Colonic mucosa (tissue), 4 donors: ENCODE measurements around the gene NTN3. TPM values are rescaled to one million over a fixed set of nuclear protein-coding genes. Genes with fewer than 3 reads are reported as not detected.
A peak's percentile ranks its signal among the peaks of the same experiment; 100 is the strongest.

Experiments used
- DNase-seq: peaks from one replicate; pipeline ENCODE4 v3.0.0-alpha.2; 2020
- H3K27ac ChIP-seq: fragments of 200-600 bp; one replicate; pipeline ENCODE4 v1.8.0; 2021
- H3K27me3 ChIP-seq: fragments of 200-600 bp; one replicate; pipeline ENCODE4 v1.8.0; 2021
- H3K36me3 ChIP-seq: fragments of 200-600 bp; one replicate; pipeline ENCODE4 v1.8.0; 2021
- H3K4me1 ChIP-seq: fragments of 200-600 bp; one replicate; pipeline ENCODE4 v1.8.0; 2021; ENCODE audit warnings: mild to moderate bottlenecking
- H3K4me3 ChIP-seq: fragments of 200-600 bp; one replicate; pipeline ENCODE4 v1.8.0; 2021
- H3K9ac ChIP-seq, 2 donors: one replicate each; pipeline ENCODE4 v1.7.0; 2013; ENCODE audit warnings: control low read depth in 2 of 2, low read depth in 2 of 2, low read length in 2 of 2
- H3K9me3 ChIP-seq: fragments of 200-600 bp; one replicate; pipeline ENCODE4 v1.8.0; 2021
- CTCF ChIP-seq: fragments of 200-600 bp; IDR thresholded peaks from one replicate; pipeline ENCODE4 v1.8.0; 2022; ENCODE audit warnings: antibody characterized with exemption, mild to moderate bottlenecking
- intact Hi-C: fragments of 100-400 bp; cut with DNase I; formaldehyde crosslinking; loops from one replicate; pipeline ENCODE4 v1.14.1; 2022
- total RNA-seq, 2 donors: library from RNA; stranded (reverse); fragmentation: NEBNext Ultra II Directional in 1 of 2; extraction: Animal tissue kit (Norgen Biotek cat#: 25700) in 1 of 2; gene quantifications; one replicate each; pipeline ENCODE4 v1.2.1, GENCODE V29; 2021
- donor health status: healthy.
- donor health status: DM: no; HTN: no; CAD: no.
- donor health status: DM: no; HTN: no; CAD: no.

NTN3 gene
- total RNA-seq, 2 donors from 2014 or later: not detected

GRCh38 chr16:2472488-2472864 is 1.4 kb downstream of the NTN3 start:
- intact Hi-C loops: no loop called here
- peaks cover 17% of the 10 kb centered on the region for H3K4me1 ChIP-seq
- H3K4me3 ChIP-seq: no peak overlapping the region
- no peaks in the 10 kb centered on the region for H3K36me3 ChIP-seq
- no peak overlapping the region for H3K9ac ChIP-seq
- TF ChIP-seq CTCF: no peak
- H3K27me3 ChIP-seq: peaks cover 58% of the 10 kb centered on the region
- no peak overlapping the region for H3K27ac ChIP-seq
- no peak for DNase-seq
- H3K9me3 ChIP-seq: no peaks in the 10 kb centered on the region

GRCh38 chr16:2472885-2473445 is 1.9 kb downstream of the NTN3 start:
- H3K27me3 ChIP-seq: peaks cover 54% of the 10 kb centered on the region
- intact Hi-C loops: no loop called here
- H3K4me3 ChIP-seq: no peak overlapping the region
- DNase-seq: no peak
- no peaks in the 10 kb centered on the region for H3K9me3 ChIP-seq
- H3K36me3 ChIP-seq: no peaks in the 10 kb centered on the region
- no peak overlapping the region for H3K27ac ChIP-seq
- H3K4me1 ChIP-seq: peaks cover 17% of the 10 kb centered on the region
- no peak overlapping the region for H3K9ac ChIP-seq
- no peak for TF ChIP-seq CTCF

DNA sequence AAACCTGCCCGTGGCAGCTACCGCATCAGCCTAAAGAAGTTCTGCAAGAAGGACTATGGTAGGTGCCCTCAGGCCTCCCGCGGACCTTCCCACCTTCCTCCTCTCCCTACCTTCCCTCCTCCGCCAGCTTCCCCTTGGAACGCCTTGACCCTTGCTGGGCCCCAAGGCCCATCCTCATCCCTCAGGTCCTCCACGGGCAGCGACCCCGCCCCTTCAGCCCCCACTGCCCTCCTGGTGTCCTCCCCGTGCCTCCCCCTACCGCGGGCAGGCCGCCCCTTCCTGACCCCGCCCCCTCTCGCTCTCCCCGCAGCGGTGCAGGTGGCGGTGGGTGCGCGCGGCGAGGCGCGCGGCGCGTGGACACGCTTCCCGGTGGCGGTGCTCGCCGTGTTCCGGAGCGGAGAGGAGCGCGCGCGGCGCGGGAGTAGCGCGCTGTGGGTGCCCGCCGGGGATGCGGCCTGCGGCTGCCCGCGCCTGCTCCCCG is 2.4 kb downstream of the NTN3 start:
- H3K9me3 ChIP-seq: no peaks in the 10 kb centered on the region
- H3K36me3 ChIP-seq: no peaks in the 10 kb centered on the region
- H3K4me3 ChIP-seq: peak overlapping the region; percentile 28
- no peak overlapping the region for H3K9ac ChIP-seq
- no peak for DNase-seq
- no peak for TF ChIP-seq CTCF
- no peak overlapping the region for H3K27ac ChIP-seq
- H3K27me3 ChIP-seq: peaks cover 50% of the 10 kb centered on the region
- H3K4me1 ChIP-seq: peaks cover 17% of the 10 kb centered on the region
- intact Hi-C loops: no loop called here

DNA sequence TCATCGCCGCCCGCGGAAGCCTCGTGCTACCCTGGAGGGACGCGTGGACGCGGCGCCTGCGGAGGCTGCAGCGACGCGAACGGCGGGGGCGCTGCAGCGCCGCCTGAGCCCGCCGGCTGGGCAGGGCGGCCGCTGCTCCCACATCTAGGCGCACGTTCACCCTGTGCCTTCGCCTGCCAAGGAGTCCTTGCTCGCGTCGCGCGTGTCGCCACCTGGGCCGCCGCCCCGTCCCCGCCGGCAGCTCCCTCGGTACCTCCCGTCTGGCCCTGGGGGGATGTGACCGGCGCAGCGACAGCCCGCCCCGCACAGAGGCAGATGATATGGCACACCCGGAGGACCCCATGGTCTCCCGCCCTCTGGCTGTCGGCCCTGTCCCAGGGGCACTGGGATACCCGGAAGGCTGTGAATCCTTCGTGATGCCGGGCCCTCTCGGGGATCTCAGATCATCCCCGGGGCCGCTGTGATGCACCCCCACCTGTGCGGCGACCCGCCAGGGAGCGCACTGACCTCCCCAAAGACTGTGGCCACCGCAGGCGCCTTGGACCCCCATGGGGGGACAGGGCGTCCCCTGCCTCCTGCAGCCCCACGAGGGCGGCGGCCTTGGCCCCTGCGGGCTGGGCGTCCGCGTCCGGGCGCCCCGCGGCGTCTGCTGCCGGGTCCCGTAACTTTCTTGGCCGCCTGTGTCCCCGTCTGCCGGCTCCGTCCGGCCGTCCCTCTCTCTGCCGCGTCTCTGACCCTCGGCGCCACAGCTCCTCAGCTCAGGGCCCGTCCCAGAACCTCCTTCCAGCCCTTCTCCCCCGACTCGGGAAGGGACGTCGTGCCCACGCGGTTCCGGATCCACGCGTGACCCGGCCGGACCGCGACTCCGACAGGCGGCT is 3.1 kb downstream of the NTN3 start:
- Histone ChIP-seq H3K9ac (peak overlapping the region; percentile 75 to 79), H3K27me3 (peaks cover 44% of the 10 kb centered on the region), H3K27ac (peak overlapping the region; percentile 72), H3K4me3 (peak overlapping the region; percentile 70), H3K4me1 (peaks cover 17% of the 10 kb centered on the region), H3K9me3 (no peaks in the 10 kb centered on the region), H3K36me3 (no peaks in the 10 kb centered on the region)
- DNase-seq: peak; percentile 58
- TF ChIP-seq CTCF: no peak
- intact Hi-C loops: no loop called here

DNA sequence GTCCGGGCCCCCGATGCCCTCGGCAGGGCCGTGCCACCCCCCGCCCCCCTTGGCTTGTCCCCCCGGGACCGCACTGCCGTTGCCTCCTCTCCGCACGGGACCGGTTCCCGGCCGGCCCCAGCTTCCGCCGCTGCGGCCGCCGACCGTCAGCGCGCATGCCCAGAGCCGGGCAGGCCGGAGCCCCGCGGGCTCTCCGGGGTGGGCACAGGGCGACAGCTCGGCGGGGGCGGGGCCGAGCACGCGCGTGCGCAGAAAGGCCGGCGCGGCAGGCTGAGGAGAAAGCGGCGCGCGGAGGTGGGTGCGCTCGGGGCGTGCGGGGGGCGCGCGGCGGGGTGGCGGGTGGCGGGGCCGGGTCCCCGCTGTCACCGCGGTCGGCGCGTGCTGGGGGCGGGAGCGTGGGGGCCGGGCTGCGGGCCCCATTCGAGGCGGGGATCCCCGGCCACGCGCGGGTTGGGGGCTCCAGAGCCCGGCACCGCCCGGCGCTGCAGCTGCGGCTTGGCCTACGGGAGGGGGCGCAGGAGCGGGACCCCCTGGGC is 3.8 kb downstream of the NTN3 start, which contains the start of gene TBC1D24:
TBC1D24 (plus strand) TSS at position 251 of the 536 bp plus-strand sequence. CDS start 21,022 bp downstream, outside the sequence.
- H3K27me3 ChIP-seq: peaks cover 37% of the 10 kb centered on the region
- no peaks in the 10 kb centered on the region for H3K9me3 ChIP-seq
- TF ChIP-seq CTCF: no peak
- H3K9ac ChIP-seq: peak within 1 kb of the TSS; percentile 79 to 81
- H3K4me1 ChIP-seq: peaks cover 17% of the 10 kb centered on the region
- peak within 1 kb of the TSS; percentile 72 for H3K27ac ChIP-seq
- peak; percentile 87 for DNase-seq
- peak within 1 kb of the TSS; percentile 70 for H3K4me3 ChIP-seq
- intact Hi-C loops: no loop called here
- H3K36me3 ChIP-seq: no peaks in the 10 kb centered on the region
